HEK293 (cell line): Measurements from ENCODE around the gene CTBP2.

Experiments used
- CTCF ChIA-PET: fragments of 350-600 bp; formaldehyde crosslinking; extraction: SDS; loops from one replicate; lab custom pipeline; 2021; ENCODE audit warnings: antibody characterized with exemption; lab: Yijun Ruan, JAX
- POLR2A ChIA-PET: fragments of 300-600 bp; formaldehyde crosslinking; extraction: SDS; loops from one replicate; lab custom pipeline; 2020; ENCODE audit warnings: antibody characterized with exemption, inconsistent platforms; lab: Yijun Ruan, JAX
- H3K27ac ChIP-seq: fragments of 200-500 bp; sonication (Bioruptor generic); 2 replicates; pipeline ENCODE4 v1.5.1; 2014; ENCODE audit warnings: low read depth, low read length, control low read depth, inconsistent platforms; ENCODE audit errors: extremely low read depth
- H3K36me3 ChIP-seq, 2 experiments: fragments of 200-500 bp in 1 of 2; sonication (Bioruptor generic) in 1 of 2; 1 replicate in 1 of 2; 2 replicates in 1 of 2; pipeline ENCODE4 v1.5.1; 2014 to 2017; ENCODE audit warnings: inconsistent platforms in 2 of 2, low read length in 2 of 2; ENCODE audit not compliant: control insufficient read depth in 2 of 2, insufficient read depth in 1 of 2
- H3K4me1 ChIP-seq: fragments of 200-500 bp; sonication (Bioruptor generic); 2 replicates; pipeline ENCODE4 v1.5.1; 2014; ENCODE audit warnings: mild to moderate bottlenecking, low read length, inconsistent platforms; ENCODE audit not compliant: control insufficient read depth, insufficient read depth
- H3K4me3 ChIP-seq: 2 replicates; pipeline ENCODE4 v1.5.1; 2011; ENCODE audit warnings: low read depth, mild to moderate bottlenecking, control low read depth, low read length, moderate library complexity
- H3K9me3 ChIP-seq: fragments of 200-500 bp; sonication (Bioruptor generic); 2 replicates; pipeline ENCODE4 v1.5.1; 2014; ENCODE audit warnings: low read depth, low read length, inconsistent platforms; ENCODE audit not compliant: control insufficient read depth, insufficient read depth
- EGR2 ChIP-seq: fragments of 450-650 bp; formaldehyde crosslinking; IDR thresholded peaks from 2 replicates; pipeline ENCODE4 v1.5.1; 2016; ENCODE audit warnings: low read depth, missing biosample characterization, missing genetic modification characterization
- GLIS1 ChIP-seq: fragments of 450-650 bp; formaldehyde crosslinking; IDR thresholded peaks from 2 replicates; pipeline ENCODE4 v1.5.1; 2016; ENCODE audit warnings: missing biosample characterization, missing genetic modification characterization
- GLIS2 ChIP-seq: fragments of 450-650 bp; formaldehyde crosslinking; IDR thresholded peaks from 2 replicates; pipeline ENCODE4 v1.5.1; 2016; ENCODE audit warnings: missing biosample characterization, missing genetic modification characterization
- HOXD13 ChIP-seq: sonication (generic); formaldehyde crosslinking; IDR thresholded peaks from 2 replicates; pipeline ENCODE4 v1.8.0; 2022; ENCODE audit warnings: missing genetic modification reagents, borderline replicate concordance
- PRDM2 ChIP-seq: fragments of 450-650 bp; formaldehyde crosslinking; IDR thresholded peaks from 2 replicates; pipeline ENCODE4 v1.5.1; 2016; ENCODE audit warnings: missing biosample characterization, missing genetic modification characterization, borderline replicate concordance
- YY2 ChIP-seq: fragments of 450-650 bp; formaldehyde crosslinking; IDR thresholded peaks from 2 replicates; pipeline ENCODE4 v1.5.1; 2016; ENCODE audit warnings: missing biosample characterization, missing genetic modification characterization
- ZBTB44 ChIP-seq: fragments of 450-650 bp; IDR thresholded peaks from 2 replicates; pipeline ENCODE4 v1.5.1; 2018; ENCODE audit warnings: missing biosample characterization, mild to moderate bottlenecking, missing genetic modification characterization
- ZBTB8A ChIP-seq: fragments of 450-650 bp; formaldehyde crosslinking; IDR thresholded peaks from 2 replicates; pipeline ENCODE4 v1.5.1; 2016; ENCODE audit warnings: missing biosample characterization, missing genetic modification characterization
- ZFP69B ChIP-seq: fragments of 450-650 bp; formaldehyde crosslinking; IDR thresholded peaks from 2 replicates; pipeline ENCODE4 v1.5.1; 2016; ENCODE audit warnings: missing biosample characterization, missing genetic modification characterization
- ZNF133 ChIP-seq: fragments of 450-650 bp; formaldehyde crosslinking; IDR thresholded peaks from 2 replicates; pipeline ENCODE4 v1.5.1; 2016; ENCODE audit warnings: missing biosample characterization, missing genetic modification characterization
- ZNF324 ChIP-seq: fragments of 450-650 bp; formaldehyde crosslinking; IDR thresholded peaks from 2 replicates; pipeline ENCODE4 v1.5.1; 2016; ENCODE audit warnings: missing biosample characterization, missing genetic modification characterization
- ZNF350 ChIP-seq: fragments of 450-650 bp; formaldehyde crosslinking; IDR thresholded peaks from 2 replicates; pipeline ENCODE4 v1.5.0; 2017; ENCODE audit warnings: missing biosample characterization, mild to moderate bottlenecking, missing genetic modification characterization
- TF ChIP-seq, protein P1 (sequence below): sonication (generic); formaldehyde crosslinking; IDR thresholded peaks from 2 replicates; pipeline ENCODE4 v1.8.1; 2022; ENCODE audit warnings: mild to moderate bottlenecking, moderate library complexity, missing genetic modification reagents
- TF ChIP-seq, protein P2 (sequence below): fragments of 450-650 bp; formaldehyde crosslinking; IDR thresholded peaks from 2 replicates; pipeline ENCODE4 v1.5.1; 2016; ENCODE audit warnings: missing biosample characterization, missing genetic modification characterization

CTBP2 gene

DNA sequence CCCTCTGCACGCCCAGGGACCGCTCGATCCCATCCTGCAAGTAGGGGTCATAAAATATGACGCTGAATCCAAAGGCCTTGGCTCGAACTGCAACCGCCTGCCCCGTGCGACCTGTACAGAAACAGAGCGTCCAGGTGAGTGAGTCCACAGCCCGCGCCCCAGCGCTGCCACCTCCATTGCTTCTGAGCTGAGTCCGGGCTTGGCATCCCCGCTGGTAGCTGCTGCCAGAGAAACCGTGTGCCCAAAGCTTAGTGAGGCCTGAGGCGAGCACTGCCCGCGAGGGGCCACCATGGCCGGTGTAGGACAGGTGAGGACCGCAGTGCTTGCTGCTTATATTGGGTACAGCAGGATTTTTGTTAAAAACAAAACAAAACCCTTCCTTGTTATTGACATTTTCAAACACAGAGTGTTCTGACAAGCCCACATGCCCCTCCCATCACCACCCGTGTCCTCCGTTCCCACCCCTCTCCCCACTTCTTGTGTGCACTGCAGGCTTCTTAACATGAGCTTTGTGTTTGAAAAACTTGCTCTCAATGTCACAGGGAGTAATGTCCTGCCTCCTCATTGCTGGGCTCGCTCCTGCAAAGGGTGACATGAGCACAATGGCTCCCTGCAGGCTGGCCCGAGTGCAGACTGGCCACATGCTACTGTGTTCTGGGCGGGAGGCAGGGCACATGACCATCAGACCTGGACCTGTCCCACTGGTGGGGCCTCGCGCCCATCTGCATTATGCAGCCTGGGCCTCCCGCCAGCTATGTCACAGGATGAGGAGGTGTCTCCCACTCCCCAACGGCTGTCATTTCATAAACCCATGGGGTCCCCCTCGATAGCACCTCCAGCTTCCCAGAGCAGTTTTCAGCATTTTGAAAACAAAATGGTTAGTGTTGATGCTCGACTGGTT, 165.5 kb downstream of the CTBP2 start:
- POLR2A ChIA-PET: no interaction called here
- CTCF ChIA-PET: interaction anchor here (0.6 kb wide), 1 partner anchor 27 kb away, joined by 4 read pairs; no protein-coding TSS in a partner anchor
- H3K27ac ChIP-seq: no peak overlapping the region
- H3K4me1 ChIP-seq: no peaks in the 10 kb centered on the region
- no peak overlapping the region for H3K4me3 ChIP-seq
- H3K36me3 ChIP-seq: peaks cover 17 to 92% of the 10 kb centered on the region in 2 experiments
- H3K9me3 ChIP-seq: no peaks in the 10 kb centered on the region
- TF ChIP-seq HOXD13 (CRISPR knock-in tag) (no peak), ZBTB44 (tag by site-specific recombination) (no peak), ZNF324 (tag by site-specific recombination) (no peak), GLIS1 (no peak), PRDM2 (no peak), EGR2 (tag by site-specific recombination) (no peak), GLIS2 (tag by site-specific recombination) (no peak), ZNF350 (tag by site-specific recombination) (no peak), ZBTB8A (no peak), YY2 (tag by site-specific recombination) (no peak), ZNF133 (no peak), ZFP69B (no peak)
- TF ChIP-seq, protein P1, sequence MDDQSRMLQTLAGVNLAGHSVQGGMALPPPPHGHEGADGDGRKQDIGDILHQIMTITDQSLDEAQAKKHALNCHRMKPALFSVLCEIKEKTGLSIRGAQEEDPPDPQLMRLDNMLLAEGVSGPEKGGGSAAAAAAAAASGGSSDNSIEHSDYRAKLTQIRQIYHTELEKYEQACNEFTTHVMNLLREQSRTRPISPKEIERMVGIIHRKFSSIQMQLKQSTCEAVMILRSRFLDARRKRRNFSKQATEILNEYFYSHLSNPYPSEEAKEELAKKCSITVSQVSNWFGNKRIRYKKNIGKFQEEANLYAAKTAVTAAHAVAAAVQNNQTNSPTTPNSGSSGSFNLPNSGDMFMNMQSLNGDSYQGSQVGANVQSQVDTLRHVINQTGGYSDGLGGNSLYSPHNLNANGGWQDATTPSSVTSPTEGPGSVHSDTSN (CRISPR knock-in tag): no peak
- TF ChIP-seq, protein P2, sequence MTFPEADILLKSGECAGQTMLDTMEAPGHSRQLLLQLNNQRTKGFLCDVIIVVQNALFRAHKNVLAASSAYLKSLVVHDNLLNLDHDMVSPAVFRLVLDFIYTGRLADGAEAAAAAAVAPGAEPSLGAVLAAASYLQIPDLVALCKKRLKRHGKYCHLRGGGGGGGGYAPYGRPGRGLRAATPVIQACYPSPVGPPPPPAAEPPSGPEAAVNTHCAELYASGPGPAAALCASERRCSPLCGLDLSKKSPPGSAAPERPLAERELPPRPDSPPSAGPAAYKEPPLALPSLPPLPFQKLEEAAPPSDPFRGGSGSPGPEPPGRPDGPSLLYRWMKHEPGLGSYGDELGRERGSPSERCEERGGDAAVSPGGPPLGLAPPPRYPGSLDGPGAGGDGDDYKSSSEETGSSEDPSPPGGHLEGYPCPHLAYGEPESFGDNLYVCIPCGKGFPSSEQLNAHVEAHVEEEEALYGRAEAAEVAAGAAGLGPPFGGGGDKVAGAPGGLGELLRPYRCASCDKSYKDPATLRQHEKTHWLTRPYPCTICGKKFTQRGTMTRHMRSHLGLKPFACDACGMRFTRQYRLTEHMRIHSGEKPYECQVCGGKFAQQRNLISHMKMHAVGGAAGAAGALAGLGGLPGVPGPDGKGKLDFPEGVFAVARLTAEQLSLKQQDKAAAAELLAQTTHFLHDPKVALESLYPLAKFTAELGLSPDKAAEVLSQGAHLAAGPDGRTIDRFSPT: no peak
